ENCODE measurements around the gene NUDT1. TPM values are rescaled to one million over a fixed set of nuclear protein-coding genes. Genes with fewer than 3 reads are reported as not detected.

The NUDT1 gene
- 8.5 and 26.2 TPM in 2 replicates for total RNA-seq

GRCh38 chr7:2241580-2242540 lies at the start of gene NUDT1, which contains the start of gene MRM2:
Gene NUDT1, plus strand, starts transcription at chr7:2242226. Its CDS starts 2,349 bp downstream, at chr7:2244575.
Gene MRM2, minus strand, starts transcription at chr7:2242205. Its CDS starts 36 bp downstream, at chr7:2242169.

GRCh38 chr7:2232766-2233520 lies 9.1 kb upstream of the NUDT1 start, which contains the start of gene MAD1L1:
Gene MAD1L1, minus strand, starts transcription at chr7:2232945. Its CDS starts 2,812 bp downstream, at chr7:2230133.

Other genes with a start within 250 kb of the NUDT1 start
- 37.2 and 47.2 TPM in 2 replicates for gene MAD1L1, start 9.3 kb upstream of the NUDT1 start, total RNA-seq
- gene MRM2, start within 50 bp of the NUDT1 start, total RNA-seq = 10.9 and 25.6 TPM in 2 replicates
- gene SNX8, start 72.2 kb downstream of the NUDT1 start, total RNA-seq = 16.3 and 17.5 TPM in 2 replicates
- gene EIF3B, start 112.6 kb downstream of the NUDT1 start, total RNA-seq = 192 and 231 TPM in 2 replicates
- gene CHST12, start 161.4 kb downstream of the NUDT1 start, total RNA-seq = 7.9 and 10.3 TPM in 2 replicates
- not detected in 2 replicates for gene GRIFIN, start 234.2 kb downstream of the NUDT1 start, total RNA-seq